Daoy (cell line): Measurements from ENCODE around the gene SP110. TPM values are rescaled to one million over a fixed set of nuclear protein-coding genes. Genes with fewer than 3 reads are reported as not detected.
A peak's percentile ranks its signal among the peaks of the same experiment; 100 is the strongest.
"Not testable (repeated sequence)": the region's sequence is repeated elsewhere in the genome, so short reads cannot be mapped to it uniquely, and the experiment has no call there.

Source experiments
- DNase-seq: peaks from one replicate; pipeline ENCODE4 v3.0.0-alpha.2; 2015; ENCODE audit warnings: low read depth
- total RNA-seq: library from RNA; depleted of rRNA; stranded (reverse); fragments of >200 nt; shearing (Covaris generic); gene quantifications from 2 replicates; pipeline ENCODE4 v1.2.3, GENCODE V29; 2014; rRNA removed

Gene SP110
- total RNA-seq, 1 experiment from 2014 or later, result 11.5 TPM

DNA sequence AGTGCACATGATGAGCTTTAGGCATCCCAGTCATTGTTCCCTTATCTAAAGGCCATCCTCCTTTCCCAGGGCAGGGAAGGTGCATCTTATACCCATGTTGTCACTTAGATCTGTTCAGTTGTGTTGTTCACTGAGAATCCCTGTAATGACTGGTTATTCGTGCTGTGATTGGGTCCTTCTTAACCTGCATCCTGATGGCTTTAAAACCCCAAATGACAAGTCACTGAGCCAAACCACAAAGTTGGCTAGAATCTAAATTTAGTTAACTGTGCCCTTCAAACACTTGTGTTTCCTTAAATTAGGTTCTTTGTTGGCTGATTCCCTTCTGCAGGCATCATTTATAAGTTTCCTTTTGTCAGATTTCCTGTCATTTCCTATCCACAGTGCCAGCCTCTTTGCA lies 92.6 kb downstream of the SP110 start:
- DNase-seq, result no peak

DNA sequence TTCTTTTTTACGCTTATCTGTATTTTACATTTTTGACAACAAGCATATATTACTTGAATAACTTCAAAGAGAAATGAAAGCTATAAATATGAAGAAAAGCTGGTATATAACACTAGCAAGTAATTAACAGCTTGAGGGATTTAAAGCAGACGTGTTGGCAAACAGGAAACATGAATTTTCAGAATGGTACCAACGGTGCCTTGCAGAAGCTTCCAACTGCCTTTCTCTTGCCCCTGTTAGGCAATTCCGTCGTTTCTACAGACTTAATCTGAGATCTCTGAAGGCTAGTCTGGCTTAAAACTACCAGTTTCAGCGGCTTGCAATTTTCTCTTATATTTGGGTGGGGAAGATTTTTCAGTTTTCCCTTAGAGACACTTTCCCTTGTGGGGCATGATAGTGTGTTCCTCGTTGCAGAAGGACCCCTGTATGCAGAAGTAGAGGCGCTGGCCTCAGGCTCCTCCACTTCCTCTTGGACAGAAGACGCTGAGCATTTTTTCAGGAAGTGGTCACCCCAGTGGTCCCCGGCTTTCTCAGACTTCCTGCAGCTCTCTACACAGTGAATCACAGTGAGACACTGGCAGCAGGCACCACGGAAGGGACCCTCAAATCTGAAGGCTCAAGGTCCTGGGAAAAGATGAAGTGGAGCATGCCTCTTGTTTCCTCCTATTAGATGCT lies 94.9 kb downstream of the SP110 start:
- DNase-seq, result peak; percentile 20

DNA sequence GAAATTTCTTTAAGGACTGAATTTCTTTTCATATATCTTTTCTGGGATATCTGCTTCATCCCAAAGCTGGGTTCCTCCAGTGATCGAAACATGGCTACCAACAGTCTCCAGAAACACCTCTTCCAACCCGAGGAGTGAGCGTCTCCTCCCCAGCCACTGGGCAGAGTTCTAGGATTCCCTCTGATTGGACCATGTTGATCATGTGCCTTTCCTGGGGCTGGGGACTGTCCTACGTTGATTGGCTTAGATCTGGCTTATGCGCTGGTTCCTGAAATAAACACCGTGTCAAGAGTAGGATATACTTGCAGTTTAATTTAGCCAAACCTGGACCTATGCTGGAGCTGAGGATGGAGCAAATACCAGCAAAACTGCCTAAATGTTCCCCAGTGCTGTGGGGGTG lies 95.5 kb downstream of the SP110 start:
- DNase-seq, result no peak

DNA sequence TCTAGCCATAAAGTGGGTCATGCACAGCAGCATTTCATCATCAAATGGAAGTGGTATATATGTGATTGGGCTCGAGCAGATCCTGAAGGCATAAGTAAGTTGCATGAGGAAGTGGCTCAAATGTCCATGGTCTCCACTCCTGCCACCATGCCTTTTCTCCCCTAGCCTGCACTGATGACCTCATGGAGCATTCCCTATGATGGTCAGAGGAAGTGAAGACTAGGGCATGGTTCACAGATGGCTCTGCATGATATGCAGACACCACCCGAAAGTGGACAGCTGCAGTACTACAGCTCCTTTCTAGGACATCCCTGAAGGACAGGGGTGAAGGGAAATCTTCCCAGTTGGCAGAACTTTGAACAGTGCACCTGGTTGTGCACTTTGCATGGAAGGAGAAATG lies 99.4 kb downstream of the SP110 start:
- DNase-seq, result not testable (repeated sequence)

DNA sequence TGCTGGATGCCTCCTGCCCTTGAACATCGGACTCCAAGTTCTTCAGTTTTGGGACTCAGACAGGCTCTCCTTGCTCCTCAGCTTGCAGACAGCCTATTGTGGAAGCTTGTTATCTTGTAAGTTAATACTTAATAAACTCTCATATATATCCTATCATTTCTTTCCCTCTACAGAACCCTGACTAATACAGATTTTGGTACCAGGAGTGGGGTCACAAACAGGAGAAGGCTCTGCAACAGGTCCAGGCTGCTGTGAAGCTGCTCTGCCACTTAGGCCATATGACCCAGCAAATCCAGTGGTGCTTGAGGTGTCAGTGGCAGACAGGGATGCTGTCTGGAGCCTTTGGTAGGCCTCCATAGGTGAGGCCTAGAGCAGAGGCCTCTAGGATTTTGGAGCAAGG lies 100.0 kb downstream of the SP110 start:
- not testable (repeated sequence) for DNase-seq

Other genes with a start within 250 kb of the SP110 start
- 1.9 and 2.1 TPM in 2 replicates for gene SLC16A14, start 151.1 kb downstream of the SP110 start, total RNA-seq
- gene SP140, start 5.8 kb upstream of the SP110 start, total RNA-seq, result 0.11 TPM in 1 of 2 replicates, not detected in the other
- gene SP140L, start 107.2 kb upstream of the SP110 start, total RNA-seq, result 13.9 and 16.2 TPM in 2 replicates
- gene SP100, start 196.2 kb upstream of the SP110 start, total RNA-seq, result 37.2 and 43.8 TPM in 2 replicates